ENCODE results near the gene PACSIN3. TPM values are rescaled to one million over a fixed set of nuclear protein-coding genes. Genes with fewer than 3 reads are reported as not detected.
A peak's percentile ranks its signal among the peaks of the same experiment; 100 is the strongest.

The PACSIN3 gene
- total RNA-seq, 2 experiments from 2014 or later, result 1.8 to 2.2 TPM

DNA sequence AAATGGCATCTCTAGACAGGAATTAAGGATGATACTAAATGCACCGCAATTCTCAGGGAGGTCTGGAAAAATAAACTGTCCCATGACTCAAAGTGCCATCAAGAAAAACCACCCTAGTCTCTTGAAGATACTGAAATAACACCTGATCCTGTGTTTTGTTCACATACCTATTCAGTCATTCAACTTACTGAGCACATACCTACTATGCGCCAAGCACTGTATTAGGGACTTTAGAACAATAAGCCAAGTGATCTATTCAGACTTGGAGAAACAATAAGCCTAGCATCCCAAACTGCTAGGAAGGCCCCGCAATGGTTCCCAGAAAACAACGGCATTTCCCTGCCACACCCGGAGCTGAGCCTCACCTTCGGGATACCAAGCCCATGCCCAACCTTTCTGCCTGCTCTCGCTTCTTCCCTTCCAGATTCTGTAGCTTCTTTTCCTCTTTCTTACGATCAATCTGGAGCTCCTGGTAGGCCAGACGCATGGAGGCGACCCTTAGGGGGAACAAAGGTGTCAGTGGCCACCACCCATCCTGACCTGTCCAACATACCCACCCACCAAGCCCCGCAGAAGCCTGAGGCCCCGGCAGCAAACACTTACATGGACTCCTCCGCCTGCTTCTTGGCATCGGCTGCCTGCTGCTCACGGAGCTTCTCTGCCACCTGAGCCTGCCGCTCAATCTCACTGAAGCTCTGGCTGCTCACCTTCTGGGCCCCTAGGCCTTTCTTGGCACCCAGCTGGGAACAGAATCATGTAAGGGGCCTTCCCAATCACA is 15.0 kb downstream of the PACSIN3 start:
- H3K9me3 Mint-ChIP-seq, result no peaks in the 10 kb centered on the region
- no peak for DNase-seq
- CTCF ChIA-PET, result interaction anchor here (1.1 to 2.0 kb wide), 5 partner anchors 14 to 92 kb away, joined by 3 to 5 read pairs (median 4); no protein-coding TSS in a partner anchor
- H3K36me3 Mint-ChIP-seq (ENCODE audit: low read depth), result peaks cover 48% of the 10 kb centered on the region
- peak overlapping the region; percentile 58 for H3K27ac Mint-ChIP-seq
- H3K4me1 Mint-ChIP-seq, result peaks cover 45% of the 10 kb centered on the region
- H3K4me3 Mint-ChIP-seq, result no peak overlapping the region
- POLR2A ChIA-PET, result no interaction called here
- no peaks in the 10 kb centered on the region for H3K27me3 Mint-ChIP-seq

GRCh38 chr11:47166368-47166767 is 19.9 kb downstream of the PACSIN3 start:
- POLR2A ChIA-PET, result interaction anchor here (0.7 kb wide), 1 partner anchor 13 kb away, joined by 3 read pairs; no protein-coding TSS in a partner anchor
- Mint-ChIP-seq H3K4me1 (peaks cover 8% of the 10 kb centered on the region), H3K27me3 (no peaks in the 10 kb centered on the region), H3K27ac (no peak overlapping the region), H3K9me3 (no peaks in the 10 kb centered on the region), H3K36me3 (ENCODE audit: low read depth) (peaks cover 24% of the 10 kb centered on the region), H3K4me3 (no peak overlapping the region)
- DNase-seq, result no peak
- CTCF ChIA-PET, result interaction anchor here (0.6 to 1.8 kb wide), 2 partner anchors 12 to 292 kb away, joined by 3 to 5 read pairs; no protein-coding TSS in a partner anchor

- ChIA-PET POLR2A (interaction anchor here (0.7 kb wide), 2 partner anchors 14 to 163 kb away, joined by 3 to 4 read pairs; no protein-coding TSS in a partner anchor), CTCF (interaction anchor here (0.6 to 3.9 kb wide), 3 partner anchors 12 to 420 kb away, joined by 3 to 15 read pairs (median 9); no protein-coding TSS in a partner anchor)
- no peak overlapping the region for H3K4me3 Mint-ChIP-seq
- H3K27me3 Mint-ChIP-seq, result no peaks in the 10 kb centered on the region
- no peak for DNase-seq
- peaks cover 17% of the 10 kb centered on the region for H3K36me3 Mint-ChIP-seq (ENCODE audit: low read depth)
- no peaks in the 10 kb centered on the region for H3K9me3 Mint-ChIP-seq
- no peak overlapping the region for H3K27ac Mint-ChIP-seq
- H3K4me1 Mint-ChIP-seq, result no peaks in the 10 kb centered on the region
Measured at GRCh38 chr11:47165253-47165840, 20.9 kb downstream of the PACSIN3 start.

- CTCF ChIA-PET, result interaction anchor here (0.6 to 3.9 kb wide), 2 partner anchors 11 to 804 kb away, joined by 4 to 15 read pairs; no protein-coding TSS in a partner anchor
Measured at GRCh38 chr11:47164321-47164720, 21.9 kb downstream of the PACSIN3 start.

DNA sequence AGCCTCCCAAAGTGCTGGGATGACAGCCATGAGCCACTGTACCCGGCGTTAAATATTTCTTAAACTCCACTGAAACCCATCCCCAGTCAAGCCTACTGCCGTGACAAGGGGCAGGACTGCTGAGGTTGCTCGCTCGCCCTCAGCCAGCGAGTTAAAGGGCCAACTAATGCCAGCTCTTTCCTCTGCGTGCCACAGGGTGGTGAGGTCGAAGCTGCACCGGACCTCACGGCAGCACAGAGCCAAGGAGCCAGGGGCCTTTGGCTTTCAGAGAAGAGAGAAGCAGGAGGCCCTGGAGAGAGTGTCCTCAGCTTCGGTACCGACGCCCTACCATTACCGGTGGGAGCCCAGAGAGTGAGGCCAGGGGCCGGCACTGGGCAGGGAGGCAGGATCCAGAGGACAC is 22.3 kb downstream of the PACSIN3 start:
- POLR2A ChIA-PET, result no interaction called here
- Mint-ChIP-seq H3K27ac (no peak overlapping the region), H3K4me3 (no peak overlapping the region), H3K9me3 (no peaks in the 10 kb centered on the region), H3K4me1 (no peaks in the 10 kb centered on the region), H3K27me3 (no peaks in the 10 kb centered on the region), H3K36me3 (ENCODE audit: low read depth) (peaks cover 17% of the 10 kb centered on the region)
- no peak for DNase-seq
- CTCF ChIA-PET, result interaction anchor here (0.6 to 3.9 kb wide), 5 partner anchors 9 to 803 kb away, joined by 3 to 15 read pairs (median 8); no protein-coding TSS in a partner anchor

More at GRCh38 chr11:47164321-47164720, 21.9 kb downstream of the PACSIN3 start:
- POLR2A ChIA-PET, result no interaction called here
- Mint-ChIP-seq H3K27me3 (no peaks in the 10 kb centered on the region), H3K9me3 (no peaks in the 10 kb centered on the region), H3K4me3 (no peak overlapping the region), H3K36me3 (ENCODE audit: low read depth) (peaks cover 17% of the 10 kb centered on the region), H3K27ac (no peak overlapping the region), H3K4me1 (no peaks in the 10 kb centered on the region)
- no peak for DNase-seq

DNA sequence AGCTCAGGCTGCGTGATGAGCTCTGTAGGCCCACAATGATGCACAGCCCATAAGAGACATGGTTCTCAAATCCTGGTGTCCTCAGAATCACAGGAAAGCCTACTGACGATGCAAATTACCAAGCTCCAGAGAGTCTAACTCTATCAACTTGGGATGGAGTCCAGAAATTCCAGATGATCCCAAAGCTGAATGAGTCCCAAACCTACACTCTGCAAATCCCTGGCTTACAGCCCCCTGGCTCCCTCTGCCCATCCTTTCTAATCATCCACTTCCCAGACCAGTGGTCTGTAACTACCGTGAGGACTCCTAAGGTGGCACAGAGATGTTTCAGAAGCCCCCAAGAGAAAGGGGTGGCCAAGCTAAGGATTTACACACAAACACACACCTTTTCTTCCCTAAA is 23.0 kb downstream of the PACSIN3 start:
- H3K4me3 Mint-ChIP-seq, result no peak overlapping the region
- CTCF ChIA-PET, result interaction anchor here (0.6 to 3.9 kb wide), 5 partner anchors 9 to 24 kb away, joined by 3 to 15 read pairs (median 8); no protein-coding TSS in a partner anchor
- POLR2A ChIA-PET, result no interaction called here
- DNase-seq, result no peak
- peaks cover 3% of the 10 kb centered on the region for H3K4me1 Mint-ChIP-seq
- H3K36me3 Mint-ChIP-seq (ENCODE audit: low read depth), result peaks cover 16% of the 10 kb centered on the region
- H3K27ac Mint-ChIP-seq, result no peak overlapping the region
- H3K27me3 Mint-ChIP-seq, result no peaks in the 10 kb centered on the region
- no peaks in the 10 kb centered on the region for H3K9me3 Mint-ChIP-seq

DNA sequence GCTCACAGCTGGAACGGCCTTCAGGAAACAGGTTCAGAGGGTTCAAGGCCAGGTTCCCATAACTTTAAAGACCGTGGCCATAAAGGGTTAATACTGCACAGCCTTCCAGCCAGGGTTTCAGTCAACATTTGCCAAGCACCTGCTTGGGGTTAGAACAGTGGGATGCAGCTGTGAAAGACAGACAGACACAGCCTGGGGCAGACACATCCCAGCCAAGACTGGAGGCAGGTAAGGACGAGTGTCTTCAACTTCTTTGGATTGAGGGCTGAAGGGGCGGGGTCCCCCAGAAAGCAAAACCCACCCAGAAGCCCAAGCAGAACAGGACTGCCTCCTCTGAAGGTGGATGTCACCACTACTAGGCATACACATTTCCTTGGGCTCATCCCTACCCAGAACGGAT is 23.8 kb downstream of the PACSIN3 start:
- Mint-ChIP-seq H3K9me3 (no peaks in the 10 kb centered on the region), H3K36me3 (ENCODE audit: low read depth) (peaks cover 9% of the 10 kb centered on the region), H3K27me3 (no peaks in the 10 kb centered on the region), H3K27ac (no peak overlapping the region), H3K4me1 (peaks cover 3% of the 10 kb centered on the region), H3K4me3 (no peak overlapping the region)
- ChIA-PET CTCF (interaction anchor here (0.6 to 3.9 kb wide), 4 partner anchors 9 to 17 kb away, joined by 3 to 15 read pairs (median 8); no protein-coding TSS in a partner anchor), POLR2A (no interaction called here)
- no peak for DNase-seq

GRCh38 chr11:47161890-47162289 is 24.3 kb downstream of the PACSIN3 start:
- Mint-ChIP-seq H3K4me3 (no peak overlapping the region), H3K27ac (no peak overlapping the region), H3K9me3 (no peaks in the 10 kb centered on the region), H3K4me1 (peaks cover 3% of the 10 kb centered on the region), H3K36me3 (ENCODE audit: low read depth) (peaks cover 9% of the 10 kb centered on the region), H3K27me3 (no peaks in the 10 kb centered on the region)
- POLR2A ChIA-PET, result no interaction called here
- CTCF ChIA-PET, result interaction anchor here (2.4 to 3.9 kb wide), 2 partner anchors 9 to 17 kb away, joined by 9 to 15 read pairs; no protein-coding TSS in a partner anchor
- no peak for DNase-seq

- Mint-ChIP-seq H3K4me3 (no peak overlapping the region), H3K4me1 (peaks cover 3% of the 10 kb centered on the region), H3K9me3 (no peaks in the 10 kb centered on the region), H3K36me3 (ENCODE audit: low read depth) (peaks cover 7% of the 10 kb centered on the region), H3K27me3 (no peaks in the 10 kb centered on the region), H3K27ac (no peak overlapping the region)
- peak; percentile 65 for DNase-seq
- ChIA-PET POLR2A (no interaction called here), CTCF (interaction anchor here (0.6 to 2.4 kb wide), 4 partner anchors 16 to 287 kb away, joined by 3 to 9 read pairs (median 3); no protein-coding TSS in a partner anchor)
Measured at GRCh38 chr11:47161134-47161854, 24.9 kb downstream of the PACSIN3 start.

- H3K9me3 Mint-ChIP-seq, result no peaks in the 10 kb centered on the region
- H3K27me3 Mint-ChIP-seq, result no peaks in the 10 kb centered on the region
- ChIA-PET POLR2A (no interaction called here), CTCF (interaction anchor here (0.6 to 1.0 kb wide), 3 partner anchors 17 to 287 kb away, joined by 3 read pairs; no protein-coding TSS in a partner anchor)
- H3K4me1 Mint-ChIP-seq, result peaks cover 3% of the 10 kb centered on the region
- H3K36me3 Mint-ChIP-seq (ENCODE audit: low read depth), result peaks cover 7% of the 10 kb centered on the region
- no peak for DNase-seq
- no peak overlapping the region for H3K4me3 Mint-ChIP-seq
- no peak overlapping the region for H3K27ac Mint-ChIP-seq
Measured at GRCh38 chr11:47160753-47161133, 25.5 kb downstream of the PACSIN3 start.

- H3K27ac Mint-ChIP-seq, result no peak overlapping the region
- no peak for DNase-seq
- H3K27me3 Mint-ChIP-seq, result no peaks in the 10 kb centered on the region
- peaks cover 25% of the 10 kb centered on the region for H3K4me1 Mint-ChIP-seq
- H3K9me3 Mint-ChIP-seq, result no peaks in the 10 kb centered on the region
- ChIA-PET CTCF (interaction anchor here (0.6 to 1.3 kb wide), 4 partner anchors 14 to 86 kb away, joined by 3 read pairs; no protein-coding TSS in a partner anchor), POLR2A (no interaction called here)
- H3K4me3 Mint-ChIP-seq, result no peak overlapping the region
- H3K36me3 Mint-ChIP-seq (ENCODE audit: low read depth), result no peaks in the 10 kb centered on the region
Measured at GRCh38 chr11:47158242-47158641, 28.0 kb downstream of the PACSIN3 start.

GRCh38 chr11:47157805-47158204 is 28.4 kb downstream of the PACSIN3 start:
- H3K27ac Mint-ChIP-seq, result no peak overlapping the region
- POLR2A ChIA-PET, result no interaction called here

More at GRCh38 chr11:47157805-47158204, 28.4 kb downstream of the PACSIN3 start:
- H3K4me1 Mint-ChIP-seq, result peaks cover 29% of the 10 kb centered on the region
- H3K9me3 Mint-ChIP-seq, result no peaks in the 10 kb centered on the region
- no peak for DNase-seq
- H3K27me3 Mint-ChIP-seq, result no peaks in the 10 kb centered on the region
- CTCF ChIA-PET, result interaction anchor here (0.6 to 1.3 kb wide), 4 partner anchors 14 to 87 kb away, joined by 3 read pairs; no protein-coding TSS in a partner anchor
- H3K4me3 Mint-ChIP-seq, result no peak overlapping the region
- H3K36me3 Mint-ChIP-seq (ENCODE audit: low read depth), result no peaks in the 10 kb centered on the region
